Muscle of leg (tissue), 11 donors: ENCODE measurements around the gene PGGHG. TPM values are rescaled to one million over a fixed set of nuclear protein-coding genes. Genes with fewer than 3 reads are reported as not detected.

Experiments
- DNase-seq: peaks from one replicate; pipeline ENCODE4 v3.0.0; 2013
- H3K27ac ChIP-seq: one replicate; pipeline ENCODE4 v1.5.1; 2013; ENCODE audit warnings: mild to moderate bottlenecking, low read length, control low read depth
- H3K27me3 ChIP-seq: one replicate; pipeline ENCODE4 v1.6.1; 2013; ENCODE audit warnings: low read length; ENCODE audit not compliant: control insufficient read depth, insufficient read depth
- H3K36me3 ChIP-seq: one replicate; pipeline ENCODE4 v1.6.1; 2013; ENCODE audit warnings: low read length; ENCODE audit not compliant: control insufficient read depth, insufficient read depth
- H3K4me1 ChIP-seq: one replicate; pipeline ENCODE4 v1.6.1; 2013; ENCODE audit warnings: low read length; ENCODE audit not compliant: control insufficient read depth, insufficient read depth
- H3K4me3 ChIP-seq: one replicate; pipeline ENCODE4 v1.5.1; 2013; ENCODE audit warnings: low read length, control low read depth
- H3K9me3 ChIP-seq: replicated peaks from 2 replicates; pipeline ENCODE4 v1.6.1; 2013; ENCODE audit warnings: low read depth, low read length; ENCODE audit not compliant: control insufficient read depth
- WGBS: methylation state at CpG from one replicate; pipeline ENCODE4 v1.1.5; 2013; ENCODE audit warnings: missing lambda C conversion rate; ENCODE audit not compliant: insufficient coverage; 5-methylcytosine and 5-hydroxymethylcytosine counted together
- polyA plus RNA-seq, 8 donors: library from polyadenylated mRNA; unstranded; fragments of 120-200 nt; gene quantifications; one replicate each; pipeline versions ENCODE4 v1.2.1 to v1.2.3, GENCODE V29; 2013; ENCODE audit warnings: inconsistent platforms in 1 of 8, low replicate concordance in 1 of 8; ENCODE audit not compliant: insufficient read length in 8 of 8, insufficient read depth in 1 of 8
- total RNA-seq: library from RNA; stranded (reverse); fragments of 120-200 nt; gene quantifications from one replicate; pipeline ENCODE4 v1.2.4, GENCODE V29; 2013

PGGHG gene
- total and polyA plus RNA-seq, 9 donors, result 9.2 to 14.1 (median 9.9) TPM

GRCh38 chr11:292211-293121, 3.5 kb downstream of the PGGHG start:
- WGBS, result 91% methylated on average over 18 of the region's 29 CpGs
- DNase-seq, result no peak
- no peaks in the 10 kb centered on the region for H3K9me3 ChIP-seq
- H3K4me1 ChIP-seq, result peaks cover 20% of the 10 kb centered on the region
- H3K27me3 ChIP-seq, result peaks cover 11% of the 10 kb centered on the region
- peaks cover 6% of the 10 kb centered on the region for H3K36me3 ChIP-seq
- no peak overlapping the region for H3K4me3 ChIP-seq
- H3K27ac ChIP-seq, result no peak overlapping the region

- H3K27me3 ChIP-seq, result peaks cover 4% of the 10 kb centered on the region
- no peak overlapping the region for H3K4me3 ChIP-seq
- H3K36me3 ChIP-seq, result peaks cover 6% of the 10 kb centered on the region
- WGBS, result 85% methylated on average over 14 of the region's 18 CpGs
- peaks cover 20% of the 10 kb centered on the region for H3K4me1 ChIP-seq
- H3K9me3 ChIP-seq, result no peaks in the 10 kb centered on the region
- no peak for DNase-seq
- no peak overlapping the region for H3K27ac ChIP-seq
Observed at GRCh38 chr11:293271-293851, 4.4 kb downstream of the PGGHG start.

GRCh38 chr11:293852-294661, 5.1 kb downstream of the PGGHG start:
- no peak for DNase-seq

GRCh38 chr11:294780-295179, 5.9 kb downstream of the PGGHG start:
- Histone ChIP-seq H3K27me3 (peaks cover 3% of the 10 kb centered on the region), H3K4me1 (peaks cover 15% of the 10 kb centered on the region), H3K9me3 (no peaks in the 10 kb centered on the region), H3K36me3 (peaks cover 6% of the 10 kb centered on the region), H3K4me3 (no peak overlapping the region), H3K27ac (no peak overlapping the region)
- 83% methylated on average over 15 of the region's 16 CpGs for WGBS
- no peak for DNase-seq

More at GRCh38 chr11:293852-294661, 5.1 kb downstream of the PGGHG start:
- Histone ChIP-seq H3K27ac (no peak overlapping the region), H3K36me3 (peaks cover 6% of the 10 kb centered on the region), H3K9me3 (no peaks in the 10 kb centered on the region), H3K4me1 (peaks cover 18% of the 10 kb centered on the region), H3K27me3 (peaks cover 2% of the 10 kb centered on the region), H3K4me3 (no peak overlapping the region)
- WGBS, result 83% methylated on average over 18 of the region's 27 CpGs

- no peak overlapping the region for H3K4me3 ChIP-seq
- peaks cover 15% of the 10 kb centered on the region for H3K4me1 ChIP-seq
- H3K36me3 ChIP-seq, result peaks cover 6% of the 10 kb centered on the region
- no peak overlapping the region for H3K27ac ChIP-seq
- 56% methylated on average over 24 of the region's 26 CpGs for WGBS
- no peak for DNase-seq
- peaks cover 11% of the 10 kb centered on the region for H3K27me3 ChIP-seq
- H3K9me3 ChIP-seq, result no peaks in the 10 kb centered on the region
Observed at GRCh38 chr11:295351-296170, 6.6 kb downstream of the PGGHG start.

- peaks cover 15% of the 10 kb centered on the region for H3K4me1 ChIP-seq
- DNase-seq, result no peak
- peaks cover 13% of the 10 kb centered on the region for H3K27me3 ChIP-seq
- WGBS, result 77% methylated on average over 35 of the region's 35 CpGs
- H3K27ac ChIP-seq, result no peak overlapping the region
- peaks cover 6% of the 10 kb centered on the region for H3K36me3 ChIP-seq
- H3K9me3 ChIP-seq, result no peaks in the 10 kb centered on the region
- H3K4me3 ChIP-seq, result no peak overlapping the region
Observed at GRCh38 chr11:296171-297050, 7.5 kb downstream of the PGGHG start.

- DNase-seq, result no peak
- WGBS, result 71% methylated on average over 7 of the region's 13 CpGs
- H3K9me3 ChIP-seq, result no peaks in the 10 kb centered on the region
- peaks cover 15% of the 10 kb centered on the region for H3K4me1 ChIP-seq
- H3K4me3 ChIP-seq, result no peak overlapping the region
- H3K27me3 ChIP-seq, result peaks cover 13% of the 10 kb centered on the region
- peaks cover 6% of the 10 kb centered on the region for H3K36me3 ChIP-seq
- H3K27ac ChIP-seq, result no peak overlapping the region
Observed at GRCh38 chr11:297051-297585, 8.2 kb downstream of the PGGHG start.

- Histone ChIP-seq H3K4me3 (no peak overlapping the region), H3K27me3 (peaks cover 13% of the 10 kb centered on the region), H3K9me3 (no peaks in the 10 kb centered on the region), H3K27ac (no peak overlapping the region), H3K4me1 (peaks cover 15% of the 10 kb centered on the region), H3K36me3 (peaks cover 6% of the 10 kb centered on the region)
- WGBS, result 40% methylated on average over 16 of the region's 26 CpGs
- peak; percentile 55 for DNase-seq
Observed at GRCh38 chr11:297586-298405, 8.9 kb downstream of the PGGHG start.
